Stimulated activated CD4-positive, alpha-beta T cell treated with anti-CD3 and anti-CD28 coated beads, Interleukin-1b, Interleukin-23, amount 100 ng/mL, for 24 hours (primary cell): Measurements from ENCODE around the gene DNAJC1.
A peak's percentile ranks its signal among the peaks of the same experiment; 100 is the strongest.

Source experiments
- DNase-seq, 4 experiments: peaks; one replicate each; pipeline ENCODE4 v3.0.0-alpha.2; 2020; ENCODE audit warnings: low read depth in 4 of 4, low spot score in 1 of 4

DNAJC1 gene

GRCh38 chr10:22010539-22010938, 7.0 kb upstream of the DNAJC1 start:
- DNase-seq = no peak

GRCh38 chr10:22006379-22006884, 2.9 kb upstream of the DNAJC1 start:
- no peak for DNase-seq

GRCh38 chr10:22005763-22006162, 2.2 kb upstream of the DNAJC1 start:
- DNase-seq = no peak

GRCh38 chr10:22003964-22004281, 393 bp upstream of the DNAJC1 start:
- DNase-seq = no peak

GRCh38 chr10:22002591-22003176, 846 bp downstream of the DNAJC1 start:
- peak in 1 of 4 experiments; percentile 10 for DNase-seq

- no peak for DNase-seq
Measured at GRCh38 chr10:21995557-21995956, 8.0 kb downstream of the DNAJC1 start.

- DNase-seq = no peak
Measured at GRCh38 chr10:21993360-21994001, 10.0 kb downstream of the DNAJC1 start.

GRCh38 chr10:21991785-21992184, 11.7 kb downstream of the DNAJC1 start:
- no peak for DNase-seq

- no peak for DNase-seq
Measured at GRCh38 chr10:21990449-21990848, 13.1 kb downstream of the DNAJC1 start.

GRCh38 chr10:21989453-21990154, 13.9 kb downstream of the DNAJC1 start:
- no peak for DNase-seq

GRCh38 chr10:21985541-21985940, 18.0 kb downstream of the DNAJC1 start:
- no peak for DNase-seq

- no peak for DNase-seq
Measured at GRCh38 chr10:21981118-21981517, 22.4 kb downstream of the DNAJC1 start.

- no peak for DNase-seq
Measured at GRCh38 chr10:21980691-21981090, 22.8 kb downstream of the DNAJC1 start.

- DNase-seq = no peak
Measured at GRCh38 chr10:21978191-21978862, 25.2 kb downstream of the DNAJC1 start.

GRCh38 chr10:21976739-21977138, 26.8 kb downstream of the DNAJC1 start:
- no peak for DNase-seq

GRCh38 chr10:21976280-21976679, 27.2 kb downstream of the DNAJC1 start:
- DNase-seq = no peak

- no peak for DNase-seq
Measured at GRCh38 chr10:21975378-21975990, 28.0 kb downstream of the DNAJC1 start.

- no peak for DNase-seq
Measured at GRCh38 chr10:21972584-21972983, 30.9 kb downstream of the DNAJC1 start.

- DNase-seq = no peak
Measured at GRCh38 chr10:21969326-21970287, 33.9 kb downstream of the DNAJC1 start.

- DNase-seq = no peak
Measured at GRCh38 chr10:21964983-21965665, 38.4 kb downstream of the DNAJC1 start.
